Stomach (tissue), 9 donors: ENCODE measurements around the gene OR7G1. TPM values are rescaled to one million over a fixed set of nuclear protein-coding genes. Genes with fewer than 3 reads are reported as not detected.

Source experiments
- DNase-seq, 2 donors: peaks; one replicate each; pipeline versions ENCODE4 v3.0.0 to v3.0.0-alpha.2; 2013 to 2019
- H3K27ac ChIP-seq, 5 donors: fragments of 200-600 bp in 4 of 5; sonication (generic) in 4 of 5; one replicate each; pipeline ENCODE4 v1.5.1; 2013 to 2019; ENCODE audit warnings: mild to moderate bottlenecking in 1 of 5, moderate library complexity in 1 of 5
- H3K27me3 ChIP-seq, 3 donors: fragments of 200-600 bp; sonication (generic); one replicate each; pipeline ENCODE4 v1.5.1; 2017 to 2019; ENCODE audit warnings: mixed run types in 1 of 3
- H3K36me3 ChIP-seq, 4 donors: fragments of 200-600 bp; sonication (generic); 1 replicate in 3 of 4; 2 replicates in 1 of 4; pipeline ENCODE4 v1.5.1; 2016 to 2019
- H3K4me1 ChIP-seq, 4 donors: fragments of 200-600 bp; sonication (generic); one replicate each; pipeline ENCODE4 v1.5.1; 2016 to 2019
- H3K4me3 ChIP-seq, 4 donors: fragments of 200-600 bp; sonication (generic) in 3 of 4; one replicate each; pipeline ENCODE4 v1.5.1; 2016 to 2019; ENCODE audit warnings: mild to moderate bottlenecking in 1 of 4
- H3K9me3 ChIP-seq, 4 donors: fragments of 200-600 bp; sonication (generic); one replicate each; pipeline ENCODE4 v1.5.1; 2016 to 2019
- EP300 ChIP-seq: sonication (generic); formaldehyde crosslinking; IDR thresholded peaks from one replicate; pipeline ENCODE4 v1.6.1; 2017; ENCODE audit warnings: antibody characterized with exemption
- POLR2A ChIP-seq, 4 donors: fragments of 450-650 bp; IDR thresholded peaks; one replicate each; pipeline ENCODE4 v1.6.1; 2016; ENCODE audit warnings: antibody characterized with exemption in 4 of 4, control low read depth in 2 of 4, mild to moderate bottlenecking in 1 of 4, moderate library complexity in 1 of 4
- POLR2AphosphoS5 ChIP-seq, 3 donors: sonication (generic); formaldehyde crosslinking; IDR thresholded peaks; one replicate each; pipeline ENCODE4 v1.6.1; 2016; ENCODE audit warnings: antibody characterized with exemption in 3 of 3
- WGBS, 5 donors: extraction: QIAGEN DNeasy Blood & Tissue Kit in 3 of 5; methylation state at CpG; one replicate each; pipeline versions ENCODE4 v1.1.5 to v1.1.7; 2013 to 2018; 5-methylcytosine and 5-hydroxymethylcytosine counted together
- intact Hi-C: fragments of 100-400 bp; cut with DNase I; formaldehyde crosslinking; loops from one replicate; pipeline ENCODE4 v1.15.1; 2023; ENCODE audit warnings: low total_unique reads
- polyA plus RNA-seq, 3 donors: library from polyadenylated mRNA; stranded (reverse); fragments of 200-250 nt; gene quantifications; one replicate each; pipeline ENCODE4 v1.2.3, GENCODE V29; 2013
- small RNA-seq, 4 donors: library from RNA; depleted of rRNA; stranded (forward); fragments of <200 nt; gene quantifications; one replicate each; pipeline ENCODE3, GENCODE V24; 2016
- total RNA-seq, 5 donors: library from RNA; depleted of rRNA; stranded (reverse); fragments of >200 nt; gene quantifications; one replicate each; pipeline versions ENCODE4 v1.1.0 to v1.2.3, GENCODE V29; 2014 to 2016
- TF ChIP-seq, protein P1 (sequence below), 7 experiments: fragments of 450-650 bp in 4 of 7; fragments of 200-600 bp in 3 of 7; sonication (generic) in 3 of 7; IDR thresholded peaks; one replicate each; pipeline ENCODE4 v1.5.1; 2016 to 2019; ENCODE audit warnings: antibody characterized with exemption in 7 of 7, control low read depth in 2 of 7, mild to moderate bottlenecking in 1 of 7
- donor health status: healthy with polysubstance abuse.
- donor health status: Bipolar disorder and iron deficiency.
- donor health status: healthy.

Gene OR7G1
- total and polyA plus RNA-seq, 8 donors: not detected

DNA sequence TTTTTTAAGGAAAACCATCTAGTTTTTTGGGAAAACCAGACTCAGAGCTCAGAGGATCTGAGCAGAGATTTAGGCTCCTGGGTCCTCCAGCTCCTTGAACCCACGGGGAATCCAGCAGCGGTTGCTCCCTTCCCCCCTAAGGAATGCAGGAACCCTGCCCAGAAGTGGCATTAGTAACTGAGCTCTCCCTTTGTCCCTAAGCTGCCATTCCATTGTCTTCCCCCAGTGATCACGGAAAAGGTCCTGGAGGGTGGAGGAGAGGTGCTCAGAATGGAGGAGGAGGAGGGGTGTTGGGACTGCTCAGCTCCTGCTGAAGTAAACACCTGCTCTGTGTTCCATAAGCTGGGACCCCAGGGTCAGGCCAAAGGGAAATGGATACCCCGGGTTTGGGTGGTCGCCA is 45.5 kb downstream of the OR7G1 start:
- 22 to 43% (median 29%) methylated on average over 5 of the region's 5 CpGs for WGBS, 5 donors
- H3K27me3 ChIP-seq: peaks cover 0 to 4% (median 0%) of the 10 kb centered on the region in 3 donors
- intact Hi-C loops: no loop called here
- H3K36me3 ChIP-seq: no peaks in the 10 kb centered on the region
- H3K9me3 ChIP-seq: no peaks in the 10 kb centered on the region
- no peak overlapping the region for H3K4me3 ChIP-seq
- peaks cover 0 to 3% (median 1%) of the 10 kb centered on the region in 4 donors for H3K4me1 ChIP-seq
- DNase-seq: peak in 1 of 2 donors; percentile 18
- TF ChIP-seq EP300: no peak
- no peak for TF ChIP-seq POLR2A (IDR thresholded peaks at IDR 0.05)
- no peak for TF ChIP-seq POLR2AphosphoS5 (IDR thresholded peaks at IDR 0.05)
- TF ChIP-seq, protein P1, sequence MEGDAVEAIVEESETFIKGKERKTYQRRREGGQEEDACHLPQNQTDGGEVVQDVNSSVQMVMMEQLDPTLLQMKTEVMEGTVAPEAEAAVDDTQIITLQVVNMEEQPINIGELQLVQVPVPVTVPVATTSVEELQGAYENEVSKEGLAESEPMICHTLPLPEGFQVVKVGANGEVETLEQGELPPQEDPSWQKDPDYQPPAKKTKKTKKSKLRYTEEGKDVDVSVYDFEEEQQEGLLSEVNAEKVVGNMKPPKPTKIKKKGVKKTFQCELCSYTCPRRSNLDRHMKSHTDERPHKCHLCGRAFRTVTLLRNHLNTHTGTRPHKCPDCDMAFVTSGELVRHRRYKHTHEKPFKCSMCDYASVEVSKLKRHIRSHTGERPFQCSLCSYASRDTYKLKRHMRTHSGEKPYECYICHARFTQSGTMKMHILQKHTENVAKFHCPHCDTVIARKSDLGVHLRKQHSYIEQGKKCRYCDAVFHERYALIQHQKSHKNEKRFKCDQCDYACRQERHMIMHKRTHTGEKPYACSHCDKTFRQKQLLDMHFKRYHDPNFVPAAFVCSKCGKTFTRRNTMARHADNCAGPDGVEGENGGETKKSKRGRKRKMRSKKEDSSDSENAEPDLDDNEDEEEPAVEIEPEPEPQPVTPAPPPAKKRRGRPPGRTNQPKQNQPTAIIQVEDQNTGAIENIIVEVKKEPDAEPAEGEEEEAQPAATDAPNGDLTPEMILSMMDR (IDR thresholded peaks at IDR 0.05): no peak
- no peak overlapping the region for H3K27ac ChIP-seq

DNA sequence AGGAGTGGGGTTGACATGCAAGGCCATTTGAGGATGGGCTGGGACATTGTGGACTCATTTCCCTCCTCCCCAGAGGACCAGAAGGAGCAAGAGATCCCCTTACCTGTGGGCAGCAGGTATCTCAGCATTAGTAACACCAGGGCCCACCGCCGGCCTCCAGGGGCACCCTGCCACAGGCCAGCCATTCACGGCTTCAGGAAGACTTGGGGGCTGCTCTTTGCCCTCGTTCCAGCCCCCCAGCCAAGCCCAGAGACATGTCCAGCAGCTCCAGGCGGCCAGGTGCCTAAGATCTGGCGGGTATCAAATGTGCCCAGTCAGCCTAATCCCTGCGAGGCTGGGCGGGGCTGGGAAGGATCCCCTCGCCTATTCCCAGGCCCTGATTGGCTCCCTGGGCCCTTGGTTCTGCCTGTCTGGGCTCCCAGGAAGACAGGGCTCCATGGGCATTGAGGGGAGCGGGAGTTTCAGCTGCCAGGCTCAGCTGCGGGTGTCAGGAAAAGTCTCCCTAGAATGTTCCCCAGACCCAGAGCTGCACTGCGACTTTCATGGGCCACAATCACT is 50.0 kb downstream of the OR7G1 start:
- intact Hi-C loops: no loop called here
- H3K36me3 ChIP-seq: no peaks in the 10 kb centered on the region
- no peak overlapping the region for H3K4me3 ChIP-seq
- no peaks in the 10 kb centered on the region for H3K9me3 ChIP-seq
- DNase-seq: no peak
- no peaks in the 10 kb centered on the region for H3K4me1 ChIP-seq
- 62 to 72% (median 65%) methylated on average over 6 to 12 of the region's 12 CpGs for WGBS, 5 donors
- peaks cover 0 to 4% (median 0%) of the 10 kb centered on the region in 3 donors for H3K27me3 ChIP-seq
- TF ChIP-seq, protein P1 (IDR thresholded peaks at IDR 0.05): no peak
- no peak for TF ChIP-seq POLR2A (IDR thresholded peaks at IDR 0.05)
- no peak for TF ChIP-seq POLR2AphosphoS5 (IDR thresholded peaks at IDR 0.05)
- TF ChIP-seq EP300: no peak
- H3K27ac ChIP-seq: no peak overlapping the region

Small RNAs within 50 kb of the gene (small RNA-seq; reads per million reads assigned to genes)
- gene OR1M4P: 0 reads per million in 4 donors

Other genes with a start within 250 kb of the OR7G1 start
- under 1 TPM in 2 of 5 donors, not detected in 3; 0.45 to 0.55 TPM for gene MUC16, start 105.4 kb downstream of the OR7G1 start, total RNA-seq
- under 1 TPM in 1 of 3 donors, not detected in 2; 0.28 TPM for gene MUC16, start 105.4 kb downstream of the OR7G1 start, polyA plus RNA-seq
- gene OR1M1, start 28.7 kb downstream of the OR7G1 start, total RNA-seq: not detected
- not detected for gene OR1M1, start 28.7 kb downstream of the OR7G1 start, polyA plus RNA-seq
- gene OR7G2, start 8.3 kb downstream of the OR7G1 start, total RNA-seq: not detected
- not detected for gene OR7G2, start 8.3 kb downstream of the OR7G1 start, polyA plus RNA-seq
- gene OR7G3, start 11.2 kb upstream of the OR7G1 start, total RNA-seq: not detected
- gene OR7G3, start 11.2 kb upstream of the OR7G1 start, polyA plus RNA-seq: not detected
- 10 to 100 TPM; 17.8 to 33.6 (median 19.3) TPM for gene ZNF317, start 24.6 kb upstream of the OR7G1 start, total RNA-seq
- gene ZNF317, start 24.6 kb upstream of the OR7G1 start, polyA plus RNA-seq: 10 to 100 TPM; 23.5 to 29.6 (median 25.3) TPM
- gene OR7D2, start 63.2 kb upstream of the OR7G1 start, total RNA-seq: 10 to 100 TPM in 1 of 5 donors, under 1 TPM in 2, not detected in 2; 0.29 to 11.0 (median 0.55) TPM
- gene OR7D2, start 63.2 kb upstream of the OR7G1 start, polyA plus RNA-seq: under 1 TPM in 1 of 3 donors, not detected in 2; 0.05 TPM
- not detected for gene OR7D4, start 103.8 kb upstream of the OR7G1 start, total RNA-seq
- not detected for gene OR7D4, start 103.8 kb upstream of the OR7G1 start, polyA plus RNA-seq
- not detected for gene OR7E24, start 135.2 kb upstream of the OR7G1 start, total RNA-seq
- gene OR7E24, start 135.2 kb upstream of the OR7G1 start, polyA plus RNA-seq: not detected
- gene ZNF699, start 194.1 kb upstream of the OR7G1 start, total RNA-seq: 10 to 100 TPM in 2 of 5 donors, 1 to 10 TPM in 2, not detected in 1; 2.2 to 53.6 (median 10.2) TPM
- gene ZNF699, start 194.1 kb upstream of the OR7G1 start, polyA plus RNA-seq: 1 to 10 TPM in 2 of 3 donors, under 1 TPM in 1; 0.63 to 3.1 (median 1.2) TPM
- 10 to 100 TPM; 11.6 to 52.2 (median 16.9) TPM for gene ZNF559, start 208.4 kb upstream of the OR7G1 start, total RNA-seq
- 10 to 100 TPM in 1 of 3 donors, 1 to 10 TPM in 2; 7.3 to 18.8 (median 9.6) TPM for gene ZNF559, start 208.4 kb upstream of the OR7G1 start, polyA plus RNA-seq
- gene ZNF177, start 247.2 kb upstream of the OR7G1 start, total RNA-seq: 1 to 10 TPM in 4 of 5 donors, not detected in 1; 1.6 to 4.6 (median 3.2) TPM
- 1 to 10 TPM in 1 of 3 donors, under 1 TPM in 2; 0.50 to 2.4 (median 0.92) TPM for gene ZNF177, start 247.2 kb upstream of the OR7G1 start, polyA plus RNA-seq